B cell (primary cell): ENCODE data around the gene TTC39B. TPM values are rescaled to one million over a fixed set of nuclear protein-coding genes. Genes with fewer than 3 reads are reported as not detected.

Source experiments
- ATAC-seq: fragments of 200-7000 bp; cut with Tn5 transposase; one replicate; pipeline ENCODE4 v1.10.0; 2021; ENCODE audit warnings: low read depth, mild to moderate bottlenecking, moderate number of reproducible peaks, moderate library complexity
- CTCF ChIA-PET: fragments of 350-600 bp; sonication (Branson Sonifier 250); formaldehyde crosslinking; loops from one replicate; lab custom pipeline; 2021; ENCODE audit warnings: antibody characterized with exemption, inconsistent platforms; lab: Charles Lee
- POLR2A ChIA-PET: fragments of 350-600 bp; sonication (Branson Sonifier 250); formaldehyde crosslinking; loops from one replicate; lab custom pipeline; 2021; ENCODE audit warnings: antibody characterized with exemption; lab: Charles Lee
- DNase-seq: peaks from one replicate; pipeline ENCODE4 v3.0.0; 2013
- H2AFZ ChIP-seq: 2 replicates; pipeline ENCODE4 v1.6.1; 2012; ENCODE audit warnings: mild to moderate bottlenecking, low read depth, low read length; ENCODE audit not compliant: insufficient read depth, poor library complexity, severe bottlenecking
- H3K27ac ChIP-seq, 2 donors: 1 replicate in 1 of 2; 2 replicates in 1 of 2; pipeline ENCODE4 v1.5.1; 2012 to 2013; ENCODE audit warnings: low read length in 2 of 2, mild to moderate bottlenecking in 2 of 2, moderate library complexity in 1 of 2
- H3K27me3 ChIP-seq, 4 experiments: fragments of 200-600 bp in 1 of 4; sonication (generic) in 1 of 4; replicated peaks in 1 of 4; 1 replicate in 2 of 4; 2 replicates in 2 of 4; pipeline versions ENCODE4 v1.6.1 to v1.7.0; 2013 to 2016; ENCODE audit warnings: low read length in 3 of 4, mild to moderate bottlenecking in 2 of 4, mixed read lengths in 1 of 4, moderate library complexity in 1 of 4; ENCODE audit not compliant: insufficient read depth in 4 of 4, control insufficient read depth in 3 of 4; ENCODE audit errors: control extremely low read depth in 1 of 4
- H3K36me3 ChIP-seq, 2 experiments: replicated peaks in 1 of 2; 1 replicate in 1 of 2; 2 replicates in 1 of 2; pipeline versions ENCODE4 v1.6.1 to v1.7.1; 2013; ENCODE audit warnings: low read length in 1 of 2; ENCODE audit not compliant: insufficient read depth in 2 of 2, control insufficient read depth in 1 of 2; ENCODE audit errors: control extremely low read depth in 1 of 2, extremely low read depth in 1 of 2
- H3K4me1 ChIP-seq, 2 donors: fragments of 200-600 bp in 1 of 2; sonication (generic) in 1 of 2; 1 replicate in 1 of 2; 2 replicates in 1 of 2; pipeline versions ENCODE4 v1.5.1 to v1.6.1; 2013 to 2017; ENCODE audit warnings: low read length in 2 of 2; ENCODE audit not compliant: control insufficient read depth in 2 of 2, insufficient read depth in 2 of 2
- H3K4me2 ChIP-seq: replicated peaks from 2 replicates; pipeline ENCODE3; 2012; ENCODE audit warnings: mild to moderate bottlenecking, low read depth, low read length; ENCODE audit not compliant: poor library complexity, severe bottlenecking
- H3K4me3 ChIP-seq, 5 experiments: fragments of 200-600 bp in 1 of 5; sonication (generic) in 1 of 5; 1 replicate in 3 of 5; 2 replicates in 2 of 5; pipeline versions ENCODE4 v1.5.1 to v1.7.0; 2011 to 2016; ENCODE audit warnings: low read length in 4 of 5, mild to moderate bottlenecking in 4 of 5, low read depth in 2 of 5, control low read depth in 1 of 5, moderate library complexity in 1 of 5; ENCODE audit not compliant: insufficient read depth in 1 of 5; ENCODE audit errors: control extremely low read depth in 1 of 5, extremely low read depth in 1 of 5
- H3K79me2 ChIP-seq: fragments of 200-600 bp; sonication (generic); one replicate; pipeline ENCODE4 v1.6.0; 2016; ENCODE audit warnings: low read length; ENCODE audit not compliant: control insufficient read depth, insufficient read depth
- H3K9ac ChIP-seq: fragments of 200-600 bp; sonication (generic); 2 replicates; pipeline ENCODE4 v1.6.1; 2017; ENCODE audit warnings: mild to moderate bottlenecking, low read length, moderate library complexity
- H3K9me3 ChIP-seq, 3 donors: one replicate each; pipeline versions ENCODE4 v1.6.1 to v1.7.1; 2013; ENCODE audit warnings: low read length in 2 of 3; ENCODE audit not compliant: control insufficient read depth in 2 of 3, insufficient read depth in 1 of 3; ENCODE audit errors: control extremely low read depth in 1 of 3
- H4K20me1 ChIP-seq: 2 replicates; pipeline ENCODE4 v1.6.0; 2012; ENCODE audit warnings: mild to moderate bottlenecking, low read length; ENCODE audit not compliant: insufficient read depth, control insufficient read depth, poor library complexity, severe bottlenecking
- H3K27ac Mint-ChIP-seq: one replicate; pipeline ENCODE4 v1.8.0; 2021; ENCODE audit warnings: mixed read lengths
- H3K27me3 Mint-ChIP-seq: one replicate; pipeline ENCODE4 v1.8.0; 2021; ENCODE audit warnings: mixed read lengths
- H3K4me1 Mint-ChIP-seq: one replicate; pipeline ENCODE4 v1.8.0; 2021; ENCODE audit warnings: mixed read lengths
- H3K4me3 Mint-ChIP-seq: one replicate; pipeline ENCODE4 v1.8.0; 2021; ENCODE audit warnings: mixed read lengths
- H3K9me3 Mint-ChIP-seq: one replicate; pipeline ENCODE4 v1.8.0; 2022; ENCODE audit warnings: mixed read lengths; ENCODE audit not compliant: insufficient read depth
- CTCF ChIP-seq: fragments of 200-600 bp; IDR thresholded peaks from one replicate; pipeline ENCODE4 v1.8.0; 2022; ENCODE audit warnings: antibody characterized with exemption, mild to moderate bottlenecking
- EZH2 ChIP-seq: IDR thresholded peaks from 2 replicates; pipeline ENCODE4 v1.6.1; 2012; ENCODE audit warnings: borderline replicate concordance, low read depth, mild to moderate bottlenecking, moderate library complexity, low read length; ENCODE audit not compliant: insufficient read depth, poor library complexity, severe bottlenecking
- WGBS: methylation state at CpG from one replicate; pipeline ENCODE4 v1.1.5; 2013; ENCODE audit warnings: missing lambda C conversion rate; ENCODE audit not compliant: insufficient coverage; 5-methylcytosine and 5-hydroxymethylcytosine counted together
- intact Hi-C: fragments of 100-400 bp; cut with micrococcal nuclease; formaldehyde crosslinking; loops from one replicate; pipeline ENCODE4 v1.10.0; 2022
- polyA plus RNA-seq: library from polyadenylated mRNA; depleted of rRNA; stranded (reverse); fragments of >200 nt; gene quantifications from 2 replicates; pipeline ENCODE4 v1.2.3, GENCODE V29; 2012
- total RNA-seq, 2 donors: library from RNA; stranded (reverse); fragments of 120-200 nt in 1 of 2; gene quantifications; 1 replicate in 1 of 2; 2 replicates in 1 of 2; pipeline versions ENCODE4 v1.2.3 to v1.2.4, GENCODE V29; 2013 to 2022

Gene TTC39B
- total and polyA plus RNA-seq, 2 donors (not counting 1 experiment from before 2014, with no cell fraction given), result 2.0 to 3.6 TPM

- peak overlapping the region; percentile 14 for H2AFZ ChIP-seq
Observed at GRCh38 chr9:15293804-15294316, 13.2 kb downstream of the TTC39B start.

More at GRCh38 chr9:15293804-15294316, 13.2 kb downstream of the TTC39B start:
- Mint-ChIP-seq H3K4me3 (no peak overlapping the region), H3K9me3 (no peaks in the 10 kb centered on the region), H3K4me1 (peaks cover 37% of the 10 kb centered on the region), H3K27ac (peak overlapping the region; percentile 1), H3K27me3 (no peaks in the 10 kb centered on the region)
- ATAC-seq (no peak), DNase-seq (no peak)
- no peaks in the 10 kb centered on the region for H3K27me3 ChIP-seq
- H3K4me2 ChIP-seq, result peak overlapping the region; percentile 20
- peaks cover 37 to 38% of the 10 kb centered on the region in 2 donors for H3K4me1 ChIP-seq
- ChIA-PET POLR2A (no interaction called here), CTCF (interaction anchor here (1.1 to 1.3 kb wide), 3 partner anchors 11 to 313 kb away, joined by 3 read pairs; no protein-coding TSS in a partner anchor)
- no peak overlapping the region for H3K27ac ChIP-seq
- H3K36me3 ChIP-seq, result no peaks in the 10 kb centered on the region
- WGBS, result 36% methylated on average over 9 of the region's 10 CpGs
- H3K4me3 ChIP-seq, result no peak overlapping the region
- TF ChIP-seq CTCF (no peak), EZH2 (no peak)
- peaks cover 0 to 4% (median 0%) of the 10 kb centered on the region in 3 donors for H3K9me3 ChIP-seq
- intact Hi-C loops, result no loop called here
- no peaks in the 10 kb centered on the region for H4K20me1 ChIP-seq
- no peak overlapping the region for H3K9ac ChIP-seq
- peaks cover 44% of the 10 kb centered on the region for H3K79me2 ChIP-seq
